Panc1 (cell line): Measurements from ENCODE around the gene CCDC178.

ENCODE experiments used
- TCF7L2 ChIP-seq: IDR thresholded peaks from 2 replicates; pipeline ENCODE4 v1.6.1; 2011; ENCODE audit warnings: mild to moderate bottlenecking, low read depth, low read length, inconsistent platforms
- TF ChIP-seq, protein P1 (sequence below): fragments of 450-650 bp; IDR thresholded peaks from 2 replicates; pipeline ENCODE4 v1.5.1; 2017; ENCODE audit warnings: mild to moderate bottlenecking

DNA sequence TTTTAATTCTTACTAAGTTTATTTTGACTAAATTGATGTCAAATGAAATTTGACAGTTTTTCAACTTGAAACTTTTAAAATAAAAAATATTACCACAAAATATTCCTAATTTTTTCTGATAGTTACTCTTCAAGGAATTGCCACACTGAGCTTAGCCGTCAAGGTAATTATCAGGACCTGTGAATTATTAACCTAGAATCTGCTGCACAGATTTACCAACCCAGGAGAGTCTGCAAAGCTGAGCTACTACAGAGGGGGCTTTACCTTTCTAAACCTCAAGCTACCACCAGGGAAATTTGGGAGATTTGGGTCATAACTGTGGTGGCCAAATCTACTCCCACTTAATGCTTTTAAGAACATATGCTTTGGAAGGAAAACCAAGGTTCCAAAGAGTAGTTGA is 324.6 kb downstream of the CCDC178 start:
- TF ChIP-seq, protein P1, sequence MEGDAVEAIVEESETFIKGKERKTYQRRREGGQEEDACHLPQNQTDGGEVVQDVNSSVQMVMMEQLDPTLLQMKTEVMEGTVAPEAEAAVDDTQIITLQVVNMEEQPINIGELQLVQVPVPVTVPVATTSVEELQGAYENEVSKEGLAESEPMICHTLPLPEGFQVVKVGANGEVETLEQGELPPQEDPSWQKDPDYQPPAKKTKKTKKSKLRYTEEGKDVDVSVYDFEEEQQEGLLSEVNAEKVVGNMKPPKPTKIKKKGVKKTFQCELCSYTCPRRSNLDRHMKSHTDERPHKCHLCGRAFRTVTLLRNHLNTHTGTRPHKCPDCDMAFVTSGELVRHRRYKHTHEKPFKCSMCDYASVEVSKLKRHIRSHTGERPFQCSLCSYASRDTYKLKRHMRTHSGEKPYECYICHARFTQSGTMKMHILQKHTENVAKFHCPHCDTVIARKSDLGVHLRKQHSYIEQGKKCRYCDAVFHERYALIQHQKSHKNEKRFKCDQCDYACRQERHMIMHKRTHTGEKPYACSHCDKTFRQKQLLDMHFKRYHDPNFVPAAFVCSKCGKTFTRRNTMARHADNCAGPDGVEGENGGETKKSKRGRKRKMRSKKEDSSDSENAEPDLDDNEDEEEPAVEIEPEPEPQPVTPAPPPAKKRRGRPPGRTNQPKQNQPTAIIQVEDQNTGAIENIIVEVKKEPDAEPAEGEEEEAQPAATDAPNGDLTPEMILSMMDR: no peak
- TF ChIP-seq TCF7L2: no peak
